Measurements from ENCODE around the gene CST7. TPM values are rescaled to one million over a fixed set of nuclear protein-coding genes. Genes with fewer than 3 reads are reported as not detected.

The CST7 gene
- total RNA-seq, 1 experiment from 2014 or later = not detected

DNA sequence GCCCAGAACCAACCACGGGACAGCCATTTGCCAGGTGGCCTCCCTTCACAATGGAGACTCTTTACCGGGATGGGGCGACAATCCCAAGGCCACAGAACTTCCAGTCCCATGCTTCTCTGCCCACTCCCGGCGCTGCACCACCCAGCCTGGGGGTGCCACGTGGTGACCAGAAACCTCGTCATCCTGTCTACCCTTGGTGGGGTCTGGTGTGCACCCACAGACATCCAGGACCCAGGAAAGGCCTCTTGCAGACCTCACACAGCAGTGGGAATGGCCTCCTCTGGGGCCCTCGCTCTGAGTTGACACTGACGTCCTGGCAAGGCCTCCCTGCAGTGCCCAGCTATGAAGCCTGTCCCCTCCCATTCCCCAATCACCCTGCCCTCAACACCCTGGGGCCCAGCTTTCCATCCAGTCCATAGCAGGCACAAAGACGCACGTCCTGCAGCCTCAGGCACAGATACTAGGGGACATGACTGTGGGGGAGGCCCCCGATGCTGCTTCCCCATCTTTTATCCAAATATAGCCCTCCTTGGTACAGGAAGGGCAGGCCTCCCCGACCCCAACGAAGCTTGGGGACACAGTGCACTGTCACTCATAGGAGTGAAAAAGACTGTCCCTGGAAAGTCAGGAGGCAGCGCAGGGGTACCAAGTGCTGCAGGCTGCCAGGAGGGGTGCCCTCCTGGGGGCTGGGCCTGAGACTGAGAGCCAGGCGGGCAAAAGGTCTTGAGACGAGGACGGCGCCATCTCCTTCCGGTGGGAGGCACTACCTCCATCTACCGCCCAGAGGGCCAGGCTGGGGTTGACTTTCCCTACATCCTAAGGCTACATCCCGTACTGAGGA lies 7.2 kb downstream of the CST7 start:
- TF ChIP-seq, protein P1, sequence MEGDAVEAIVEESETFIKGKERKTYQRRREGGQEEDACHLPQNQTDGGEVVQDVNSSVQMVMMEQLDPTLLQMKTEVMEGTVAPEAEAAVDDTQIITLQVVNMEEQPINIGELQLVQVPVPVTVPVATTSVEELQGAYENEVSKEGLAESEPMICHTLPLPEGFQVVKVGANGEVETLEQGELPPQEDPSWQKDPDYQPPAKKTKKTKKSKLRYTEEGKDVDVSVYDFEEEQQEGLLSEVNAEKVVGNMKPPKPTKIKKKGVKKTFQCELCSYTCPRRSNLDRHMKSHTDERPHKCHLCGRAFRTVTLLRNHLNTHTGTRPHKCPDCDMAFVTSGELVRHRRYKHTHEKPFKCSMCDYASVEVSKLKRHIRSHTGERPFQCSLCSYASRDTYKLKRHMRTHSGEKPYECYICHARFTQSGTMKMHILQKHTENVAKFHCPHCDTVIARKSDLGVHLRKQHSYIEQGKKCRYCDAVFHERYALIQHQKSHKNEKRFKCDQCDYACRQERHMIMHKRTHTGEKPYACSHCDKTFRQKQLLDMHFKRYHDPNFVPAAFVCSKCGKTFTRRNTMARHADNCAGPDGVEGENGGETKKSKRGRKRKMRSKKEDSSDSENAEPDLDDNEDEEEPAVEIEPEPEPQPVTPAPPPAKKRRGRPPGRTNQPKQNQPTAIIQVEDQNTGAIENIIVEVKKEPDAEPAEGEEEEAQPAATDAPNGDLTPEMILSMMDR (conservative IDR thresholded peaks at IDR 0.05) = no peak
- H4K8ac ChIP-seq (replicated peaks; ENCODE audit: insufficient read length, low read depth, low read length) = no peak overlapping the region
- no peak overlapping the region for H2AFZ ChIP-seq (ENCODE audit: low read length)
- H3K18ac ChIP-seq (ENCODE audit: insufficient read length, low read depth, low read length) = no peak overlapping the region
- DNase-seq = peak; percentile 17
- peak overlapping the region in 2 of 3 experiments; percentile 11 to 79; a peak in 2 of 7 replicates for H3K27ac Mint-ChIP-seq
- H4K5ac ChIP-seq (ENCODE audit: insufficient read length, low read depth, low read length) = no peak overlapping the region
- no peaks in the 10 kb centered on the region for H3K27me3 ChIP-seq (ENCODE audit: insufficient read depth, low read length)
- no peaks in the 10 kb centered on the region; the same call in 1 of the 2 replicates for H3K27me3 Mint-ChIP-seq (ENCODE audit: low read depth)
- H3K23ac ChIP-seq (ENCODE audit: insufficient read length, low read depth, low read length) = no peak overlapping the region
- H3K79me1 ChIP-seq (ENCODE audit: insufficient read depth, low read depth, low read length, poor library complexity, severe bottlenecking) = no peaks in the 10 kb centered on the region
- H3K36me3 Mint-ChIP-seq (ENCODE audit: insufficient read depth in 1 of 3, low read depth in 3 of 3) = peaks cover 0 to 10% (median 5%) of the 10 kb centered on the region in 3 experiments; a peak in 3 of 7 replicates
- H4K20me1 ChIP-seq (ENCODE audit: control insufficient read depth, insufficient read depth, insufficient read length) = no peaks in the 10 kb centered on the region
- no peaks in the 10 kb centered on the region for H3K9me3 ChIP-seq (ENCODE audit: control insufficient read depth, low read depth, low read length)
- no peak overlapping the region for H3K56ac ChIP-seq (ENCODE audit: insufficient read length, low read depth, low read length)
- H3K4me1 ChIP-seq (ENCODE audit: insufficient read depth, low read length) = no peaks in the 10 kb centered on the region
- no peak overlapping the region for H2BK15ac ChIP-seq (ENCODE audit: low read depth, low read length)
- H3K27ac ChIP-seq (ENCODE audit: insufficient read length, low read depth, low read length) = no peak overlapping the region
- no peak overlapping the region for H2BK120ac ChIP-seq (ENCODE audit: low read depth, low read length, poor library complexity, severe bottlenecking)
- no peak overlapping the region for H2BK12ac ChIP-seq (ENCODE audit: insufficient read length, low read depth, low read length)
- H3T11ph ChIP-seq (ENCODE audit: low read length) = no peak overlapping the region
- no peak overlapping the region for H2AK5ac ChIP-seq (ENCODE audit: insufficient read length, low read length)
- no peak overlapping the region for H3K4me3 Mint-ChIP-seq
- H3K23me2 ChIP-seq (ENCODE audit: insufficient read length, low read depth, low read length, poor library complexity, severe bottlenecking) = no peaks in the 10 kb centered on the region
- H3K9ac ChIP-seq (ENCODE audit: extremely low read depth, insufficient read length, low read length) = no peak overlapping the region
- no peaks in the 10 kb centered on the region; a peak in 1 of 5 replicates for H3K9me3 Mint-ChIP-seq
- no peak overlapping the region for H3K4me2 ChIP-seq (ENCODE audit: insufficient read depth, insufficient read length, low read length)
- peaks cover 6 to 15% of the 10 kb centered on the region in 2 experiments for H3K4me1 Mint-ChIP-seq
- H3K79me2 ChIP-seq (ENCODE audit: insufficient read depth, low read length) = no peaks in the 10 kb centered on the region
- no peak overlapping the region for H2BK5ac ChIP-seq (ENCODE audit: insufficient read length, low read length)
- no peak overlapping the region for H4K91ac ChIP-seq (ENCODE audit: insufficient read length, low read depth, low read length)
- WGBS (ENCODE audit: extremely low coverage, insufficient read length, low lambda C conversion rate) = no CpG with 5 or more reads among the region's 22 CpGs
- H2BK20ac ChIP-seq (ENCODE audit: low read depth, low read length, poor library complexity, severe bottlenecking) = no peak overlapping the region
- no peak overlapping the region for H3K14ac ChIP-seq (ENCODE audit: insufficient read depth, low read length)
- no peak overlapping the region for H3K4ac ChIP-seq (ENCODE audit: low read depth, low read length)
